Endothelial cell (in vitro differentiated cells): ENCODE data around the gene CECR2. TPM values are rescaled to one million over a fixed set of nuclear protein-coding genes. Genes with fewer than 3 reads are reported as not detected.

Experiments used
- DNase-seq: peaks from one replicate; pipeline ENCODE4 v3.0.0; 2021; ENCODE audit warnings: low spot score
- H3K27ac Mint-ChIP-seq: one replicate; pipeline ENCODE4 v1.8.0; 2021; ENCODE audit warnings: mixed read lengths, inconsistent platforms; ENCODE audit not compliant: unreplicated experiment
- H3K27me3 Mint-ChIP-seq: one replicate; pipeline ENCODE4 v1.8.0; 2021; ENCODE audit warnings: mild to moderate bottlenecking, moderate library complexity, mixed read lengths, inconsistent platforms; ENCODE audit not compliant: unreplicated experiment
- H3K36me3 Mint-ChIP-seq: one replicate; pipeline ENCODE4 v1.8.0; 2021; ENCODE audit warnings: mild to moderate bottlenecking, low read depth, mixed read lengths, inconsistent platforms; ENCODE audit not compliant: unreplicated experiment
- H3K4me1 Mint-ChIP-seq: one replicate; pipeline ENCODE4 v1.8.0; 2021; ENCODE audit warnings: mild to moderate bottlenecking, mixed read lengths, inconsistent platforms; ENCODE audit not compliant: unreplicated experiment
- H3K4me3 Mint-ChIP-seq: one replicate; pipeline ENCODE4 v1.8.0; 2021; ENCODE audit warnings: mild to moderate bottlenecking, mixed read lengths, inconsistent platforms; ENCODE audit not compliant: unreplicated experiment
- H3K9me3 Mint-ChIP-seq: one replicate; pipeline ENCODE4 v1.8.0; 2021; ENCODE audit warnings: mixed read lengths, inconsistent platforms; ENCODE audit not compliant: unreplicated experiment
- total RNA-seq: library from RNA; stranded (reverse); fragmentation: NEBNext Ultra II Directional; extraction: Animal tissue kit (Norgen Biotek cat#: 25700); gene quantifications from one replicate; pipeline ENCODE4 v1.2.1, GENCODE V29; 2021; ENCODE audit not compliant: unreplicated experiment
- TF ChIP-seq, protein P1 (sequence below): fragments of 200-600 bp; sonication (generic); IDR thresholded peaks from one replicate; pipeline ENCODE4 v1.5.0; 2021; ENCODE audit warnings: antibody characterized with exemption; ENCODE audit not compliant: unreplicated experiment

Gene CECR2
- total RNA-seq, 1 donor from 2014 or later: 65.3 TPM

DNA sequence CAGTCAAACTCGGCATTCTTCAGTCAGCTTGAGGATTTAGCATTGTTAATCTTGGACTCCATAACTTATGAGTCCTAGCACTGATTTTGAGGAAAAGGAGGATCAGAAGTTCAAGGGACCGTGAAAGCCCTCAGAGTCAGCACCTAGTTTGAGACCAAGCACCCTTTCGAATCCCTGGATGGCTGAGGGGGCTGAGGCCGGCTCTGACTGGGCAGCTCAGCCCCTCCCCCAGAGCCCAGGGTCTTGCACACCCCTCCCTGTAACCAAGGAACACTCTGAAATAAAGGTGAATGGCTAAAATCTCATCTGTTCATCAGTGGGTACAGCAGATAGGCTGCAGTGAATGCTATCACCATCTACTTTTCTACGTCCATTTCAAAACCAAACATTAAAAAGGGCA, 221.3 kb downstream of the CECR2 start:
- H3K4me1 Mint-ChIP-seq: no peaks in the 10 kb centered on the region
- no peak overlapping the region for H3K27ac Mint-ChIP-seq
- H3K4me3 Mint-ChIP-seq: peak overlapping the region; percentile 67
- H3K27me3 Mint-ChIP-seq: peaks cover 3% of the 10 kb centered on the region
- no peaks in the 10 kb centered on the region for H3K9me3 Mint-ChIP-seq
- TF ChIP-seq, protein P1, sequence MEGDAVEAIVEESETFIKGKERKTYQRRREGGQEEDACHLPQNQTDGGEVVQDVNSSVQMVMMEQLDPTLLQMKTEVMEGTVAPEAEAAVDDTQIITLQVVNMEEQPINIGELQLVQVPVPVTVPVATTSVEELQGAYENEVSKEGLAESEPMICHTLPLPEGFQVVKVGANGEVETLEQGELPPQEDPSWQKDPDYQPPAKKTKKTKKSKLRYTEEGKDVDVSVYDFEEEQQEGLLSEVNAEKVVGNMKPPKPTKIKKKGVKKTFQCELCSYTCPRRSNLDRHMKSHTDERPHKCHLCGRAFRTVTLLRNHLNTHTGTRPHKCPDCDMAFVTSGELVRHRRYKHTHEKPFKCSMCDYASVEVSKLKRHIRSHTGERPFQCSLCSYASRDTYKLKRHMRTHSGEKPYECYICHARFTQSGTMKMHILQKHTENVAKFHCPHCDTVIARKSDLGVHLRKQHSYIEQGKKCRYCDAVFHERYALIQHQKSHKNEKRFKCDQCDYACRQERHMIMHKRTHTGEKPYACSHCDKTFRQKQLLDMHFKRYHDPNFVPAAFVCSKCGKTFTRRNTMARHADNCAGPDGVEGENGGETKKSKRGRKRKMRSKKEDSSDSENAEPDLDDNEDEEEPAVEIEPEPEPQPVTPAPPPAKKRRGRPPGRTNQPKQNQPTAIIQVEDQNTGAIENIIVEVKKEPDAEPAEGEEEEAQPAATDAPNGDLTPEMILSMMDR: no peak
- H3K36me3 Mint-ChIP-seq: peaks cover 36% of the 10 kb centered on the region
- DNase-seq: no peak

DNA sequence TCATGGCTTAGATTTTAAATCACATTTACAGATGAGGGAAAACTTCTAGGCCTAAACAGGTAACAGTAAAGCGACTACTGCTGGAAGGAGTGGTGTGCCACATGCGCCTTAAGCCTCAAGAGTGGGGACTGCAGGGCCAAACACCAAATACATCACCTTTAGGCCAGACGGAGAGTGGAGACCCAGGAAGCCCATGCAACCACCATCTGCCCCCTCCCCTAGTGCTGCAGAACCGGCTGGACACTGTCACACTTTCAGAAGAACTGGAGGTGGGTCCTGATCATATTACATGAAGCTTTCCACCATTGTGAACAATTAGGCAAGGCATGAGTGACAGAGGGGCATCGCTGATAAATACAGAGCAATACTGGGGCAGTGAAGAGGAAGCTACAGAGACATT, 222.9 kb downstream of the CECR2 start:
- no peak overlapping the region for H3K27ac Mint-ChIP-seq
- TF ChIP-seq, protein P1: no peak
- no peak for DNase-seq
- H3K9me3 Mint-ChIP-seq: no peaks in the 10 kb centered on the region
- peaks cover 3% of the 10 kb centered on the region for H3K27me3 Mint-ChIP-seq
- peak overlapping the region; percentile 33 for H3K4me3 Mint-ChIP-seq
- H3K36me3 Mint-ChIP-seq: peaks cover 51% of the 10 kb centered on the region
- no peaks in the 10 kb centered on the region for H3K4me1 Mint-ChIP-seq

DNA sequence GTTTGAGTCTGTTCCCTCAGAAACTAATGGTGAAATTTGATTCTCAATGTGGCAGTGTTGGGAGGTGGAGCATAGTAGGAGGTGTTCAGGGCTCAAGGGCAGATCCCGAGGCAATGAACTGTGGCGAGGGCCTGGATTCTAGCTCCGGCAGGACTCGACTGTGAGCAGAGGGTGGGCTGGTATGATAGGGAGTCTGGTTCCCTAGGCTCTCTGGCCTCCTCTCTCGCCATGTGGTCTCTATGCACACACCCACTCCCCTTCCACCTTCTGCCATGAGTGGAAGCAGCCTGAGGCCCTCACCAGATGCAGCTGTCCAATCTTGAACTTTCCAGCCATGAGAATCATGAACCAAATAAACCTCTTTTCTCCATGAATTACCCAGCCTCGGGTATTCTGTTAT, 227.0 kb downstream of the CECR2 start:
- Mint-ChIP-seq H3K27me3 (peaks cover 6% of the 10 kb centered on the region), H3K36me3 (peaks cover 61% of the 10 kb centered on the region), H3K9me3 (no peaks in the 10 kb centered on the region), H3K4me3 (peak overlapping the region; percentile 37), H3K4me1 (no peaks in the 10 kb centered on the region), H3K27ac (no peak overlapping the region)
- TF ChIP-seq, protein P1: no peak
- no peak for DNase-seq

DNA sequence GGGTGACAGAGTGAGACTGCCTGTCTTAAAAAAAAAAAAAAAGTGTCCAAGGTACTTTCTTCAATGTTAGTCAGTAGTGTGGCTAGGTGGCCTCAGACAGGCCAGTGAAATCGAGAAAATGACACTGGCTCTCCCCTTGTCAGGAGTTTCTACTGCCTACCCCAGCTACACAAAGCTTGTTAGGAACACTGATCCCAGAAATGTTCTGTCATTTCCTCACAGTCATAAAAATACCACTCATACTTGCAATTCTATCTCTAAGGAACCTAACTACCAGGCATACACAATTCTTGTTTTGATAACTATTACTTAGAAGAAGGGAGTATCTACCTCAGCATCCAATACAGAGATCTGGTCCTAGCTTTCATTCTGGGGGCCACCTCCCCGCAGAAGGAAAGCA, 228.0 kb downstream of the CECR2 start:
- TF ChIP-seq, protein P1: no peak
- Mint-ChIP-seq H3K36me3 (peaks cover 57% of the 10 kb centered on the region), H3K9me3 (no peaks in the 10 kb centered on the region), H3K27me3 (peaks cover 4% of the 10 kb centered on the region), H3K4me1 (no peaks in the 10 kb centered on the region), H3K4me3 (peak overlapping the region; percentile 40), H3K27ac (no peak overlapping the region)
- DNase-seq: no peak

DNA sequence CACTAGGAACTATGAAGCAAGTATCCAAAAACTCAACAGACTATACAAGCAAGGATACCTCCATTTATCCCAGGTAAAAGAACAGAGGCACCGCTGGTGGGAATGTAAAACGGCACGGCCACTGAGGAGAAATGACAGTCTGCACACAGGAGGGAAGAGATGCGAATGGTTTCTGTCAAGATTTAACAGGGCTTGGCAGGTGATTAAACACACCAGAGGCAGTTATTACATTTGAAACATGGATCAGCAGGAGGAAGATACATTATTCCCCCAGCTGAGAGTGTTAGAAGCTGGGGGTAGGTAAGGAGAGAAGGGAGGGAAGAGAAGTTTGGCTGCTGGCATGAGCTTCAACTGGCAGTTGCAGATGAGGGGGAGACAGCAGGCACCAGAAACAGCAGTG, 229.1 kb downstream of the CECR2 start:
- Mint-ChIP-seq H3K36me3 (peaks cover 50% of the 10 kb centered on the region), H3K27ac (no peak overlapping the region), H3K4me3 (peak overlapping the region; percentile 33), H3K9me3 (no peaks in the 10 kb centered on the region), H3K27me3 (peaks cover 4% of the 10 kb centered on the region), H3K4me1 (no peaks in the 10 kb centered on the region)
- DNase-seq: no peak
- TF ChIP-seq, protein P1: no peak
